HepG2 (cell line): ENCODE measurements around the gene PMM2. TPM values are rescaled to one million over a fixed set of nuclear protein-coding genes. Genes with fewer than 3 reads are reported as not detected.
A peak's percentile ranks its signal among the peaks of the same experiment; 100 is the strongest.

Experiments
- HMGA1 ChIP-seq: sonication (generic); formaldehyde crosslinking; conservative IDR thresholded peaks from 2 replicates; pipeline ENCODE4 v1.4.0; 2020; ENCODE audit warnings: missing genetic modification reagents
- KLF16 ChIP-seq, 2 experiments: sonication (generic) in 1 of 2; formaldehyde crosslinking in 1 of 2; IDR thresholded peaks; 2 replicates each; pipeline versions ENCODE4 v1.6.1 to v1.8.0; 2016 to 2023; ENCODE audit warnings: missing genetic modification reagents in 2 of 2, missing compliant biosample characterization in 1 of 2
- NR2F6 ChIP-seq, 2 experiments: IDR thresholded peaks; 2 replicates each; pipeline ENCODE4 v1.6.1; 2016; ENCODE audit warnings: antibody characterized with exemption in 1 of 2, mild to moderate bottlenecking in 1 of 2
- PCBP2 ChIP-seq: fragments of 200-400 bp; formaldehyde crosslinking; optimal IDR thresholded peaks from 2 replicates; pipeline ENCODE3; 2018; ENCODE audit warnings: low read length, low read depth; ENCODE audit not compliant: poor library complexity, severe bottlenecking
- RBM22 ChIP-seq: fragments of 200-400 bp; formaldehyde crosslinking; optimal IDR thresholded peaks from 2 replicates; pipeline ENCODE3; 2017; ENCODE audit warnings: mild to moderate bottlenecking, low read length, moderate library complexity
- RFXANK ChIP-seq: IDR thresholded peaks from 2 replicates; pipeline ENCODE4 v1.6.1; 2016
- SPEN ChIP-seq: sonication (generic); formaldehyde crosslinking; IDR thresholded peaks from 2 replicates; pipeline ENCODE4 v1.5.1; 2020; ENCODE audit warnings: low read depth, mild to moderate bottlenecking, missing genetic modification reagents
- TBL1XR1 ChIP-seq: fragments of 150-350 bp; IDR thresholded peaks from 2 replicates; pipeline ENCODE4 v1.6.1; 2014; ENCODE audit warnings: borderline replicate concordance, low read length; ENCODE audit not compliant: partially characterized antibody
- ZBED4 ChIP-seq: sonication (generic); formaldehyde crosslinking; IDR thresholded peaks from 2 replicates; pipeline ENCODE4 v1.4.0; 2020; ENCODE audit warnings: missing genetic modification reagents, borderline replicate concordance
- ZNF10 ChIP-seq: sonication (generic); formaldehyde crosslinking; IDR thresholded peaks from 2 replicates; pipeline ENCODE4 v1.4.0; 2020; ENCODE audit warnings: mild to moderate bottlenecking, low read depth, missing genetic modification reagents, borderline replicate concordance
- ZNF160 ChIP-seq: sonication (generic); formaldehyde crosslinking; IDR thresholded peaks from 2 replicates; pipeline ENCODE4 v1.8.0; 2022; ENCODE audit warnings: mild to moderate bottlenecking, inconsistent platforms, missing genetic modification reagents
- ZNF235 ChIP-seq: sonication (generic); formaldehyde crosslinking; IDR thresholded peaks from 2 replicates; pipeline ENCODE4 v1.8.1; 2023; ENCODE audit warnings: mild to moderate bottlenecking, missing genetic modification reagents, borderline replicate concordance
- ZNF350 ChIP-seq: sonication (generic); formaldehyde crosslinking; IDR thresholded peaks from 2 replicates; pipeline ENCODE4 v1.4.0; 2020; ENCODE audit warnings: mild to moderate bottlenecking, low read depth, missing genetic modification reagents, borderline replicate concordance
- ZNF496 ChIP-seq: sonication (generic); formaldehyde crosslinking; IDR thresholded peaks from 2 replicates; pipeline ENCODE4 v1.8.1; 2023; ENCODE audit warnings: mild to moderate bottlenecking, moderate library complexity, missing genetic modification reagents; ENCODE audit not compliant: insufficient replicate concordance
- ZNF503 ChIP-seq: sonication (generic); formaldehyde crosslinking; IDR thresholded peaks from 2 replicates; pipeline ENCODE4 v1.4.0; 2020; ENCODE audit warnings: missing genetic modification reagents
- ZNF567 ChIP-seq: sonication (generic); formaldehyde crosslinking; IDR thresholded peaks from 2 replicates; pipeline ENCODE4 v1.8.1; 2023; ENCODE audit warnings: mild to moderate bottlenecking, missing genetic modification reagents, borderline replicate concordance
- ZNF598 ChIP-seq: sonication (generic); formaldehyde crosslinking; IDR thresholded peaks from 2 replicates; pipeline ENCODE4 v1.5.1; 2020; ENCODE audit warnings: mild to moderate bottlenecking, missing genetic modification reagents, borderline replicate concordance
- ZNF709 ChIP-seq: sonication (generic); formaldehyde crosslinking; IDR thresholded peaks from 2 replicates; pipeline ENCODE4 v1.5.0; 2020; ENCODE audit warnings: mild to moderate bottlenecking, missing genetic modification reagents
- ZNF788 ChIP-seq: sonication (generic); formaldehyde crosslinking; IDR thresholded peaks from 2 replicates; pipeline ENCODE4 v1.5.0; 2020; ENCODE audit warnings: mild to moderate bottlenecking, missing genetic modification reagents, borderline replicate concordance
- ZNF816 ChIP-seq: sonication (generic); formaldehyde crosslinking; IDR thresholded peaks from 2 replicates; pipeline ENCODE4 v1.8.0; 2022; ENCODE audit warnings: missing genetic modification reagents, mild to moderate bottlenecking, borderline replicate concordance
- polyA plus RNA-seq, 8 experiments: library from polyadenylated mRNA; depleted of rRNA in 3 of 8; stranded (reverse) in 7 of 8; unstranded in 1 of 8; fragments of >200 nt; fragmentation: Illumina TruSeq in 4 of 8; extraction: Trizol in 4 of 8; gene quantifications; 2 replicates each; pipeline versions ENCODE4 v1.2.1 to v1.2.3, GENCODE V29; 2011 to 2016; ENCODE audit warnings: low read depth in 4 of 8, missing spikeins in 1 of 8, mixed read lengths in 1 of 8; ENCODE audit not compliant: insufficient read depth in 1 of 8
- total RNA-seq, 5 experiments: library from RNA; depleted of rRNA; stranded (reverse); fragments of >200 nt; fragmentation: Illumina TruSeq; extraction: Trizol; gene quantifications; 2 replicates each; pipeline ENCODE4 v1.2.3, GENCODE V29; 2016; ENCODE audit warnings: low read depth in 1 of 5
- TF ChIP-seq, protein P1 (sequence below): sonication (generic); formaldehyde crosslinking; IDR thresholded peaks from 2 replicates; pipeline ENCODE4 v1.8.0; 2022; ENCODE audit warnings: missing genetic modification reagents, low read depth, mild to moderate bottlenecking, borderline replicate concordance

The PMM2 gene
- total and polyA plus RNA-seq, 2 of the 13 experiments (the other 11 are each of a cell fraction or from before 2014, with no cell fraction given), result 52.2 to 93.7 TPM

- TF ChIP-seq ZBED4 (CRISPR knock-in tag) (no peak), PCBP2 (no peak), ZNF567 (peak; percentile 99), ZNF350 (peak; percentile 100), ZNF709 (peak; percentile 94), ZNF235 (CRISPR knock-in tag) (peak; percentile 99), NR2F6 (IDR thresholded peaks at IDR 0.05) (peak; percentile 89), NR2F6 (CRISPR knock-in tag; IDR thresholded peaks at IDR 0.05) (peak; percentile 65; the same call in 1 of the 2 replicates), KLF16 (CRISPR knock-in tag; IDR thresholded peaks at IDR 0.05) (peak in 1 of 2 experiments; percentile 99; a peak in 3 of 4 replicates), HMGA1 (CRISPR knock-in tag) (no peak), TBL1XR1 (peak; percentile 86), ZNF598 (CRISPR knock-in tag) (peak; percentile 100), ZNF160 (CRISPR knock-in tag) (peak; percentile 97), SPEN (CRISPR knock-in tag) (peak; percentile 100), ZNF503 (CRISPR knock-in tag) (peak; percentile 95), ZNF788 (CRISPR knock-in tag) (peak; percentile 100), ZNF10 (no peak), RFXANK (CRISPR knock-in tag) (0 out of 2 replicates have a peak, but pooled peaks have one; percentile 42), ZNF496 (no peak), ZNF816 (peak; percentile 74; the same call in 1 of the 2 replicates), RBM22 (peak; percentile 75)
- TF ChIP-seq, protein P1, sequence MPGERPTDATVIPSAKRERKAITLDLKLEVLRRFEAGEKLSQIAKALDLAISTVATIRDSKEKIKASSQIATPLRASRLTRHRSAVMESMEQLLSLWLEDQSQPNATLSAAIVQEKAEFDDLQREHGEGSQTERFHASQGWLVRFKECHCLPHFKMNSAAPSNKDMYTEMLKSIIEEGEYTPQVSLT (CRISPR knock-in tag), result no peak; the same call in 1 of the 2 replicates
Measured at GRCh38 chr16:8797364-8798173, at the start of gene PMM2, which contains the start of gene TMEM186 (continued).
